A673 (cell line): ENCODE data around the gene CYP3A7.

ENCODE experiments used
- CTCF ChIP-seq: fragments of 300-800, 200-600 bp; sonication (generic); conservative IDR thresholded peaks from 2 replicates; pipeline ENCODE4 v1.5.1; 2017; ENCODE audit warnings: low read depth, mild to moderate bottlenecking, antibody characterized with exemption, low read length, moderate library complexity, mixed read lengths
- EZH2 ChIP-seq: fragments of 200-600 bp; sonication (generic); IDR thresholded peaks from 2 replicates; pipeline ENCODE4 v1.6.1; 2017; ENCODE audit warnings: borderline replicate concordance, low read depth, mild to moderate bottlenecking, mixed read lengths, antibody characterized with exemption, low read length; ENCODE audit not compliant: poor library complexity, severe bottlenecking

DNA sequence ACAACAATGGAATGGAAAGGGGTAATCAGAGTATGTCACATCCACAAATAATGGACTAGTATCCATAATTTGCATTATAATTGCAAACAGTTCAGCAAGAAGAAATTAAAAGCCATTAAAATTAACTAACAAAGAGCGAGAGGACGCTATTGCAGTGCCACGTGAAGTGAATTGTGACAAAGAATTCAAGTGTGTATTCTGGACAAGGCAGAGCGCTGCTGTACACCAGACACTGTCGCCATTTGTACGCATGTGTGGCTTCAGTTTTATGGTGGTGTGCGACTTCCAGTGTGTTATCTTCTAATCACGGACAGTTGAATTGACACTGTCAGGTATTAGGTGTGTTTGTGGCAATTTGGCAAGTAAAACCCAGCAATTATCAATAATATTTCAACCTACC lies 66.5 kb downstream of the CYP3A7 start:
- TF ChIP-seq CTCF (no peak), EZH2 (no peak)
